HG02610 (cell line): ENCODE data around the gene GRK5.
A peak's percentile ranks its signal among the peaks of the same experiment; 100 is the strongest.
"Not testable (repeated sequence)": the region's sequence is repeated elsewhere in the genome, so short reads cannot be mapped to it uniquely, and the experiment has no call there.

ENCODE experiments used
- ATAC-seq: cut with Tn5 transposase; IDR thresholded peaks from one replicate; pipeline ENCODE4 v1.9.1; 2021; ENCODE audit warnings: mild to moderate bottlenecking, moderate library complexity; ENCODE audit not compliant: unreplicated experiment

GRK5 gene

GRCh38 chr10:119449760-119450461 lies 242.5 kb downstream of the GRK5 start:
- no peak for ATAC-seq

DNA sequence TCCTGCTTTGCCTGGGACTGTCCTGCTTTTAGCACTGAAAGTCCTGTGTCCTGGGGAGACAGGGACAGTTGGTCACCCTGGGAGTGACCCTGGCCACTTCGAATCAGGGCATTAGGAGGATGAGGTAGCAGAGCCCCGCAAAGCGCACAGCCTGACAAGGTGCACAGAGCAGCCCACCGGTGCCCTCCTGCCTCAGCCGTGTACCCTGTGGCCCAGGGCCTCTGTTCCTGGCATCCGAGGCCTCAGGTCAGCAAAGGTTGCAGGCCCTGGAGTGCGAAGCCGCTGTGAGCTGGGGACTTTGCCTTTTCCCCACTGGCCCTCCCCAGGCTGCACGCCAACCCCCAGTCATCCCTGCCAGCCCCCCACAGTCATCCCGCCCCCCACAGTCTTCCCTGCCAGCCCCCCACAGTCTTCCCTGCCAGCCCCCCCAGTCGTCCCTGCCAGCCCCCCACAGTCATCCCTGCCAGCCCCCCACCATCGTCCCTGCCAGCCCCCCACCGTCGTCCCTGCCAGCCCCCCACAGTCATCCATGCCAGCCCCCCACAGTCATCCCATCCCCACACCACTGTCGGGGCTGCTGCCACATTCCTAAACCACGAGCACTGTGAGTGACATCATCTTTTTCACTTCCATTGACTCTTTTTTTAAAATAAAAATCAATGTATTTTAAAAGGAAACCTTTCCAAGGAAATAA lies 243.4 kb downstream of the GRK5 start:
- ATAC-seq: no peak

GRCh38 chr10:119451300-119451896 lies 244.0 kb downstream of the GRK5 start:
- ATAC-seq: no peak

DNA sequence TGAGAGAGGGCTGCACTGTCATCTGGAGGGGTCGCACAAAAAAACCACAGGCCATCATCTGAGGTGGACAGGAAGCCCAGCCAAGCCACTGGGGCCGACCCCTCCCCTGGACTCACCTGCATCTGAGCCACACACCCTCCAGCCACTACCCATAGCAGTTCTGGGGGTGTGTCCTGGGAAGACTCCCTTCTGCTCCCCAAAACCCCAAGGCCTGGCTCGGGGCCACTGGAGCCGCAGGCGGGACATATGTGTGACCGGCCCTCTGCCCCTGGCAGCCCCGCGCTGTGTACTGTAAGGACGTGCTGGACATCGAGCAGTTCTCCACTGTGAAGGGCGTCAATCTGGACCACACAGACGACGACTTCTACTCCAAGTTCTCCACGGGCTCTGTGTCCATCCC lies 245.0 kb downstream of the GRK5 start:
- ATAC-seq: no peak

GRCh38 chr10:119453313-119453712 lies 245.9 kb downstream of the GRK5 start:
- no peak for ATAC-seq

GRCh38 chr10:119454316-119454715 lies 246.9 kb downstream of the GRK5 start:
- ATAC-seq: no peak

DNA sequence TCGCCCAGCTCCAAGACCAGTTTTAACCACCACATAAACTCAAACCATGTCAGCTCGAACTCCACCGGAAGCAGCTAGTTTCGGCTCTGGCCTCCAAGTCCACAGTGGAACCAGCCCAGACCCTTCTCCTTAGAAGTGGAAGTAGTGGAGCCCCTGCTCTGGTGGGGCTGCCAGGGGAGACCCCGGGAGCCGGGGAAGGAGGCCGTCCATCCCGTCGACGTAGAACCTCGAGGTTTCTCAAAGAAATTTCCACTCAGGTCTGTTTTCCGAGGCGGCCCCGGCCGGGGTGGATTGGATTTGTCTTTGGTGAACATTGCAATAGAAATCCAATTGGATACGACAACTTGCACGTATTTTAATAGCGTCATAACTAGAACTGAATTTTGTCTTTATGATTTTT lies 247.6 kb downstream of the GRK5 start:
- ATAC-seq: no peak

- ATAC-seq: peak; percentile 46
Measured at GRCh38 chr10:119455609-119456434, 248.5 kb downstream of the GRK5 start.

- ATAC-seq: no peak
Measured at GRCh38 chr10:119456435-119456810, 249.1 kb downstream of the GRK5 start.

- ATAC-seq: no peak
Measured at GRCh38 chr10:119457966-119458766, 250.8 kb downstream of the GRK5 start.

DNA sequence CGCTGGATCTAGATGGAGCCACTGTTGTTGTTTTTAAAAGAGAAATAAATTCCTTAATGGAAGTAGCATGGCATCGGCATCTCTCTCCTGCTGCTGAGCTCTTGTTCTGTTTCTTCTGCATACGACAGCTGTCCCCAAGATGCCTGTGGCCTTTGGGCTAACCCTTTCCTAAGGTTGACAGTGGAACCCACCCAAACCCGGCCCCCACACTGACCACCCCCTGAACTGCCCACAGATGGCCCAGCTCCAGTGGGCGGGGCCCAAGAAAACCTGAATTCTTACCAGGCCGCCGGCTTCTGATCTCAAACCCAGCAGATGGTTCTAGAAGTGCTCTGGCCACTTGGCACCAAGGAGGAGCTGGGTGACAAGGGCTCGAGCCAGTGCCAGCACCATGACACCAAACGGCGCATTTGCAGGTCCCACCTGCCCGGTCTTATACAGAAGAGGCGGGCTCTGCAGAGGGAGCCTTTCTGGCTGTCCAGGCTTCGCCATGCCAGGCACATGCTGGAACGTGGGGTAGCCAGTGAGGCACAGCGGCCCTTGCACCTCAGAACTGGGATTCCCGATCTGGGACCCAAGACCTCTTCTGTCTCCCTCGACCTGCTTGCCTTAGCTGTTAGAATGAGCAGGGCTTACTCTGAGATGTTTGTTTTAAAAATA lies 252.4 kb downstream of the GRK5 start:
- ATAC-seq: no peak

- no peak for ATAC-seq
Measured at GRCh38 chr10:119460369-119461195, 253.2 kb downstream of the GRK5 start.

- peak; percentile 78 for ATAC-seq
Measured at GRCh38 chr10:119461380-119461779, 254.0 kb downstream of the GRK5 start.

DNA sequence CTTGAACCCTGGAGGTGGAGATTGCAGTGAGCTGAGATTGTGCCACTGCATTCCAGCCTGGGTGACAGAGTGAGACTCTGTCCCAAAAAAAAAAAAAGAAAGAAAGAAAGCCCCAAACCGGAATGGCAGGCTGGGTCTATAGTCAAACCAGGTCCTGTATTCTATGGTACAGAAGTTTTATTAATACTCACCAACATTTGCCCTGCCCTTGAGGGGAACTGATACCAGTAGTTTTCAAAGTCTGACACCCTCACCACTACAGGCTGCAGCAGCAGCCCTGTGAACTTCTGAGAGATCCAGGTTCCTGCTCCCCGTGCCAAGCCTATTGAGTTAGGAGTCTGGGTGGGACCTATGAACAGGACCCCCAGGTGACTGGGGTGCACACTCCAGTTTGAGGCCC lies 254.6 kb downstream of the GRK5 start:
- peak; percentile 41 for ATAC-seq

DNA sequence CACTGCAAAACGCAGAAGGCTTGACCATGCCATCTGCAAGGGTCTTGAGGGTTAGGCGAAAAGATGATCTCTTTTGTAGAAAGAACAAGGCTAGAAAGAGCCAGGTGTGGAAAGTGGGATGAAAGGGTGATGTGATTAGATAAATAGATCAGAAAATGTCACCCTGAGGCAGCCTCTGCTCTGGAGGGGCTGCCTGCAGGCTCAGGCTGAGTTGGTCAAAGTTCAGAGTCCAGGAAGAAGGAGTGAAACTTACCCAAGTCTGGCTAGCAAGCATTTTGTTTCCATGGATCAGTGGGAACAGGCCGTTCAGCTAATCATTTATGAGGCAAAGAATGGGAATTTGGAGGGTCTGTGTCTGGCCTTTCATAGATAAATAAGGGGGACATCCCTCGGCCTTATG lies 255.4 kb downstream of the GRK5 start:
- no peak for ATAC-seq

GRCh38 chr10:119463195-119463594 lies 255.8 kb downstream of the GRK5 start:
- ATAC-seq: not testable (repeated sequence)

GRCh38 chr10:119465085-119465484 lies 257.7 kb downstream of the GRK5 start:
- no peak for ATAC-seq

- ATAC-seq: no peak
Measured at GRCh38 chr10:119466076-119466475, 258.7 kb downstream of the GRK5 start.

GRCh38 chr10:119466655-119467054 lies 259.3 kb downstream of the GRK5 start:
- ATAC-seq: peak; percentile 50
